Right lobe of liver (tissue), 6 donors: ENCODE data around the gene ANKRD27. TPM values are rescaled to one million over a fixed set of nuclear protein-coding genes. Genes with fewer than 3 reads are reported as not detected.

Source experiments
- ATAC-seq, 4 donors: fragments of 200-7000 bp; cut with Tn5 transposase; one replicate each; pipeline ENCODE4 v1.9.1; 2020; ENCODE audit warnings: mild to moderate bottlenecking in 4 of 4, moderate library complexity in 4 of 4
- DNase-seq, 3 donors: peaks; one replicate each; pipeline ENCODE4 v3.0.0-alpha.2; 2020
- H3K27ac ChIP-seq, 3 donors: fragments of 200-600 bp; one replicate each; pipeline ENCODE4 v1.8.0; 2022
- H3K27me3 ChIP-seq, 2 donors: fragments of 200-600 bp; one replicate each; pipeline ENCODE4 v1.8.0; 2022
- H3K36me3 ChIP-seq, 4 donors: fragments of 200-600 bp; sonication (generic) in 1 of 4; one replicate each; pipeline versions ENCODE4 v1.5.1 to v1.8.0; 2017 to 2022; ENCODE audit warnings: control low read depth in 1 of 4
- H3K4me1 ChIP-seq, 4 donors: fragments of 200-600 bp; sonication (generic) in 1 of 4; one replicate each; pipeline versions ENCODE4 v1.5.1 to v1.8.0; 2017 to 2022; ENCODE audit warnings: control low read depth in 1 of 4
- H3K4me3 ChIP-seq, 3 donors: fragments of 200-600 bp; one replicate each; pipeline ENCODE4 v1.8.0; 2022
- H3K9me3 ChIP-seq, 4 donors: fragments of 200-600 bp; sonication (generic) in 1 of 4; one replicate each; pipeline versions ENCODE4 v1.5.1 to v1.8.0; 2017 to 2022; ENCODE audit warnings: control low read depth in 1 of 4
- CTCF ChIP-seq, 4 donors: fragments of 200-600 bp in 3 of 4; fragments of 450-650 bp in 1 of 4; IDR thresholded peaks; one replicate each; pipeline versions ENCODE4 v1.5.1 to v1.8.0; 2016 to 2022; ENCODE audit warnings: antibody characterized with exemption in 4 of 4, mild to moderate bottlenecking in 2 of 4
- POLR2A ChIP-seq: fragments of 450-650 bp; IDR thresholded peaks from one replicate; pipeline ENCODE4 v1.6.1; 2017; ENCODE audit warnings: antibody characterized with exemption, mild to moderate bottlenecking
- WGBS: methylation state at CpG from one replicate; pipeline ENCODE4 v1.1.6; 2018; ENCODE audit warnings: low coverage, low lambda C conversion rate; ENCODE audit not compliant: insufficient coverage; ENCODE audit errors: missing lambda C conversion rate; 5-methylcytosine and 5-hydroxymethylcytosine counted together
- intact Hi-C, 2 donors: fragments of 100-400 bp; cut with DNase I; formaldehyde crosslinking; loops; one replicate each; pipeline versions ENCODE4 v1.11.2 to v1.14.1; 2022
- small RNA-seq, 2 experiments: library from RNA; depleted of rRNA; stranded (forward); fragments of <200 nt; gene quantifications; one replicate each; pipeline ENCODE3, GENCODE V24; 2016
- total RNA-seq, 6 experiments: library from RNA; depleted of rRNA in 2 of 6; stranded (reverse); fragments of >200 nt in 2 of 6; fragmentation: NEBNext Ultra II Directional in 3 of 6; extraction: Animal tissue kit (Norgen Biotek cat#: 25700) in 3 of 6; gene quantifications; one replicate each; pipeline versions ENCODE4 v1.1.0 to v1.2.4, GENCODE V29; 2016 to 2023
- donor health status: DM: no; HTN: yes; CAD: no.
- donor health status: DM: no; HTN: no; CAD: no.
- donor health status: DM: no; HTN: no; CAD: no.
- donor health status: DM: no; HTN: yes; CAD: no.
- donor health status: DM: no; HTN: yes; CAD: no.

The ANKRD27 gene
- total RNA-seq, 6 experiments from 2014 or later, result 7.6 to 12.5 (median 9.0) TPM

- Histone ChIP-seq H3K27me3 (no peaks in the 10 kb centered on the region), H3K36me3 (no peaks in the 10 kb centered on the region), H3K9me3 (no peaks in the 10 kb centered on the region), H3K27ac (no peak overlapping the region), H3K4me1 (no peaks in the 10 kb centered on the region), H3K4me3 (no peak overlapping the region)
- no peak for ATAC-seq
- 93% methylated on average over 1 of the region's 1 CpG for WGBS
- intact Hi-C loops, result no loop called here
- no peak for DNase-seq
- no peak for TF ChIP-seq POLR2A
- no peak for TF ChIP-seq CTCF (IDR thresholded peaks at IDR 0.05)
These were observed 119.2 kb downstream of the ANKRD27 start for GRCh38 chr19:32555786-32556185.

- TF ChIP-seq POLR2A (no peak), CTCF (IDR thresholded peaks at IDR 0.05) (no peak)
- Histone ChIP-seq H3K27ac (no peak overlapping the region), H3K4me3 (no peak overlapping the region), H3K9me3 (no peaks in the 10 kb centered on the region), H3K4me1 (no peaks in the 10 kb centered on the region), H3K27me3 (no peaks in the 10 kb centered on the region), H3K36me3 (no peaks in the 10 kb centered on the region)
- no peak for DNase-seq
- no peak for ATAC-seq
- WGBS, result 54% methylated on average over 5 of the region's 5 CpGs
- intact Hi-C loops, result no loop called here
These were observed 124.3 kb downstream of the ANKRD27 start for GRCh38 chr19:32550666-32551065.

Small RNA genes lying within 50 kb of the gene (small RNA-seq; reads per million reads assigned to genes)
- gene RN7SL789P (0 reads per million in 2 experiments), gene SNORA68B (0 reads per million in 2 experiments)

Other genes with a start within 250 kb of the ANKRD27 start
- gene PDCD5, start 94.0 kb downstream of the ANKRD27 start, total RNA-seq, result 10 to 100 TPM; 25.2 to 82.8 (median 42.8) TPM
- under 1 TPM in 1 of 6 experiments, not detected in 5; 0.11 TPM for gene RGS9BP, start 668 bp upstream of the ANKRD27 start, total RNA-seq
- gene NUDT19, start 16.6 kb upstream of the ANKRD27 start, total RNA-seq, result 10 to 100 TPM in 1 of 6 experiments, 1 to 10 TPM in 5; 4.1 to 11.8 (median 7.2) TPM
- gene TDRD12, start 44.6 kb upstream of the ANKRD27 start, total RNA-seq, result under 1 TPM in 1 of 6 experiments, not detected in 5; 0.17 TPM
- 10 to 100 TPM; 10.4 to 15.5 (median 13.5) TPM for gene SLC7A9, start 194.6 kb upstream of the ANKRD27 start, total RNA-seq